ENCODE data around the gene SLC14A1.

The SLC14A1 gene

GRCh38 chr18:45760462-45761036, 36.6 kb downstream of the SLC14A1 start:
- Histone ChIP-seq H2AFZ (ENCODE audit: low read length) (no peak overlapping the region), H2BK15ac (ENCODE audit: low read length) (no peak overlapping the region), H3K27ac (replicated peaks; ENCODE audit: low read length) (no peak overlapping the region), H3K9me3 (replicated peaks in 1 of 2; ENCODE audit: control insufficient read depth in 2 of 2, insufficient read depth in 1 of 2, low read depth in 1 of 2, low read length in 2 of 2) (no peaks in the 10 kb centered on the region), H3K4me3 (ENCODE audit: low read length in 2 of 2) (peak overlapping the region in 1 of 2 donors; percentile 66), H3K4me2 (ENCODE audit: insufficient read depth, low read length, poor library complexity, severe bottlenecking) (peak overlapping the region; percentile 31), H3K36me3 (replicated peaks in 1 of 2; ENCODE audit: control insufficient read depth in 2 of 2, insufficient read depth in 2 of 2, low read length in 2 of 2) (no peaks in the 10 kb centered on the region), H4K8ac (ENCODE audit: low read depth, low read length) (no peak overlapping the region), H4K91ac (ENCODE audit: low read depth, low read length, poor library complexity) (no peak overlapping the region), H3K23ac (ENCODE audit: low read depth, low read length, poor library complexity) (no peak overlapping the region), H3K79me1 (ENCODE audit: low read depth, low read length) (no peaks in the 10 kb centered on the region), H2AK5ac (ENCODE audit: low read depth, low read length) (peak overlapping the region; percentile 78), H3K4me1 (ENCODE audit: control insufficient read depth in 2 of 2, insufficient read depth in 1 of 2, low read depth in 1 of 2, low read length in 2 of 2) (peaks cover 0 to 9% of the 10 kb centered on the region in 2 donors), H3K14ac (ENCODE audit: low read length) (no peak overlapping the region), H2BK120ac (ENCODE audit: low read depth, low read length) (no peak overlapping the region), H3K4ac (ENCODE audit: low read length) (no peak overlapping the region), H2BK5ac (ENCODE audit: low read length) (no peak overlapping the region), H2BK12ac (ENCODE audit: low read length) (no peak overlapping the region), H3K9ac (ENCODE audit: low read depth, low read length, poor library complexity) (no peak overlapping the region), H3K27me3 (ENCODE audit: control insufficient read depth in 3 of 3, insufficient read depth in 3 of 3, low read depth in 1 of 3, low read length in 3 of 3) (no peaks in the 10 kb centered on the region), H3K18ac (ENCODE audit: low read length) (no peak overlapping the region)
- DNase-seq (ENCODE audit: low spot score) = no peak
- no CpG with 5 or more reads among the region's 5 CpGs for WGBS, 2 donors (ENCODE audit: extremely low coverage in 2 of 2, insufficient read length in 2 of 2, insufficient replicate concordance in 1 of 2)

- H3K4ac ChIP-seq (ENCODE audit: low read length) = no peak overlapping the region
- H4K91ac ChIP-seq (ENCODE audit: low read depth, low read length, poor library complexity) = no peak overlapping the region
- no peak overlapping the region for H2BK15ac ChIP-seq (ENCODE audit: low read length)
- H3K18ac ChIP-seq (ENCODE audit: low read length) = no peak overlapping the region
- H2BK12ac ChIP-seq (ENCODE audit: low read length) = no peak overlapping the region
- peaks cover 0 to 9% of the 10 kb centered on the region in 2 donors for H3K4me1 ChIP-seq (ENCODE audit: control insufficient read depth in 2 of 2, insufficient read depth in 1 of 2, low read depth in 1 of 2, low read length in 2 of 2)
- H3K27me3 ChIP-seq (ENCODE audit: control insufficient read depth in 3 of 3, insufficient read depth in 3 of 3, low read depth in 1 of 3, low read length in 3 of 3) = no peaks in the 10 kb centered on the region
- H3K4me2 ChIP-seq (ENCODE audit: insufficient read depth, low read length, poor library complexity, severe bottlenecking) = no peak overlapping the region
- no peak overlapping the region for H3K4me3 ChIP-seq (ENCODE audit: low read length in 2 of 2)
- no peak overlapping the region for H3K23ac ChIP-seq (ENCODE audit: low read depth, low read length, poor library complexity)
- H4K8ac ChIP-seq (ENCODE audit: low read depth, low read length) = no peak overlapping the region
- no peaks in the 10 kb centered on the region for H3K9me3 ChIP-seq (replicated peaks in 1 of 2; ENCODE audit: control insufficient read depth in 2 of 2, insufficient read depth in 1 of 2, low read depth in 1 of 2, low read length in 2 of 2)
- H3K79me1 ChIP-seq (ENCODE audit: low read depth, low read length) = no peaks in the 10 kb centered on the region
- no peak for DNase-seq (ENCODE audit: low spot score)
- WGBS, 2 donors (ENCODE audit: extremely low coverage in 2 of 2, insufficient read length in 2 of 2, insufficient replicate concordance in 1 of 2) = no CpG with 5 or more reads among the region's 6 CpGs
- H2BK5ac ChIP-seq (ENCODE audit: low read length) = no peak overlapping the region
- no peak overlapping the region for H3K27ac ChIP-seq (replicated peaks; ENCODE audit: low read length)
- no peak overlapping the region for H3K9ac ChIP-seq (ENCODE audit: low read depth, low read length, poor library complexity)
- no peak overlapping the region for H3K14ac ChIP-seq (ENCODE audit: low read length)
- no peak overlapping the region for H2AFZ ChIP-seq (ENCODE audit: low read length)
- H2BK120ac ChIP-seq (ENCODE audit: low read depth, low read length) = no peak overlapping the region
- H2AK5ac ChIP-seq (ENCODE audit: low read depth, low read length) = no peak overlapping the region
- H3K36me3 ChIP-seq (replicated peaks in 1 of 2; ENCODE audit: control insufficient read depth in 2 of 2, insufficient read depth in 2 of 2, low read length in 2 of 2) = no peaks in the 10 kb centered on the region
Observed at GRCh38 chr18:45761512-45762114, 37.6 kb downstream of the SLC14A1 start.

- H4K8ac ChIP-seq (ENCODE audit: low read depth, low read length) = no peak overlapping the region
- no peak overlapping the region for H3K4ac ChIP-seq (ENCODE audit: low read length)
- no peak for DNase-seq (ENCODE audit: low spot score)
- no peak overlapping the region for H2AK5ac ChIP-seq (ENCODE audit: low read depth, low read length)
- peaks cover 0 to 9% of the 10 kb centered on the region in 2 donors for H3K4me1 ChIP-seq (ENCODE audit: control insufficient read depth in 2 of 2, insufficient read depth in 1 of 2, low read depth in 1 of 2, low read length in 2 of 2)
- H2BK15ac ChIP-seq (ENCODE audit: low read length) = no peak overlapping the region
- H3K23ac ChIP-seq (ENCODE audit: low read depth, low read length, poor library complexity) = no peak overlapping the region
- no CpG with 5 or more reads among the region's 3 CpGs for WGBS, 2 donors (ENCODE audit: extremely low coverage in 2 of 2, insufficient read length in 2 of 2, insufficient replicate concordance in 1 of 2)
- no peak overlapping the region for H3K4me3 ChIP-seq (ENCODE audit: low read length in 2 of 2)
- no peak overlapping the region for H3K14ac ChIP-seq (ENCODE audit: low read length)
- no peak overlapping the region for H3K9ac ChIP-seq (ENCODE audit: low read depth, low read length, poor library complexity)
- H2BK120ac ChIP-seq (ENCODE audit: low read depth, low read length) = no peak overlapping the region
- no peak overlapping the region for H3K4me2 ChIP-seq (ENCODE audit: insufficient read depth, low read length, poor library complexity, severe bottlenecking)
- peaks cover 0 to 6% (median 0%) of the 10 kb centered on the region in 3 experiments for H3K27me3 ChIP-seq (ENCODE audit: control insufficient read depth in 3 of 3, insufficient read depth in 3 of 3, low read depth in 1 of 3, low read length in 3 of 3)
- no peaks in the 10 kb centered on the region for H3K79me1 ChIP-seq (ENCODE audit: low read depth, low read length)
- H3K9me3 ChIP-seq (replicated peaks in 1 of 2; ENCODE audit: control insufficient read depth in 2 of 2, insufficient read depth in 1 of 2, low read depth in 1 of 2, low read length in 2 of 2) = no peaks in the 10 kb centered on the region
- H2BK5ac ChIP-seq (ENCODE audit: low read length) = no peak overlapping the region
- H4K91ac ChIP-seq (ENCODE audit: low read depth, low read length, poor library complexity) = no peak overlapping the region
- no peak overlapping the region for H2BK12ac ChIP-seq (ENCODE audit: low read length)
- no peak overlapping the region for H3K18ac ChIP-seq (ENCODE audit: low read length)
- H3K36me3 ChIP-seq (replicated peaks in 1 of 2; ENCODE audit: control insufficient read depth in 2 of 2, insufficient read depth in 2 of 2, low read length in 2 of 2) = no peaks in the 10 kb centered on the region
- H2AFZ ChIP-seq (ENCODE audit: low read length) = no peak overlapping the region
- H3K27ac ChIP-seq (replicated peaks; ENCODE audit: low read length) = no peak overlapping the region
Observed at GRCh38 chr18:45764000-45764686, 40.2 kb downstream of the SLC14A1 start.

GRCh38 chr18:45765796-45766195, 41.8 kb downstream of the SLC14A1 start:
- WGBS, 2 donors (ENCODE audit: extremely low coverage in 2 of 2, insufficient read length in 2 of 2, insufficient replicate concordance in 1 of 2) = no CpG with 5 or more reads among the region's 2 CpGs
- H3K4ac ChIP-seq (ENCODE audit: low read length) = no peak overlapping the region
- no peak overlapping the region for H2AK5ac ChIP-seq (ENCODE audit: low read depth, low read length)
- no peaks in the 10 kb centered on the region for H3K36me3 ChIP-seq (replicated peaks in 1 of 2; ENCODE audit: control insufficient read depth in 2 of 2, insufficient read depth in 2 of 2, low read length in 2 of 2)
- no peak overlapping the region for H3K18ac ChIP-seq (ENCODE audit: low read length)
- no peak overlapping the region for H3K14ac ChIP-seq (ENCODE audit: low read length)
- no peak overlapping the region for H4K91ac ChIP-seq (ENCODE audit: low read depth, low read length, poor library complexity)
- H2BK120ac ChIP-seq (ENCODE audit: low read depth, low read length) = no peak overlapping the region
- H3K9ac ChIP-seq (ENCODE audit: low read depth, low read length, poor library complexity) = no peak overlapping the region
- peaks cover 0 to 2% of the 10 kb centered on the region in 2 donors for H3K4me1 ChIP-seq (ENCODE audit: control insufficient read depth in 2 of 2, insufficient read depth in 1 of 2, low read depth in 1 of 2, low read length in 2 of 2)
- no peak overlapping the region for H3K4me2 ChIP-seq (ENCODE audit: insufficient read depth, low read length, poor library complexity, severe bottlenecking)
- peaks cover 0 to 8% (median 0%) of the 10 kb centered on the region in 3 experiments for H3K27me3 ChIP-seq (ENCODE audit: control insufficient read depth in 3 of 3, insufficient read depth in 3 of 3, low read depth in 1 of 3, low read length in 3 of 3)
- H2BK12ac ChIP-seq (ENCODE audit: low read length) = no peak overlapping the region
- no peak overlapping the region for H4K8ac ChIP-seq (ENCODE audit: low read depth, low read length)
- no peak overlapping the region for H3K27ac ChIP-seq (replicated peaks; ENCODE audit: low read length)
- H2AFZ ChIP-seq (ENCODE audit: low read length) = no peak overlapping the region
- no peaks in the 10 kb centered on the region for H3K9me3 ChIP-seq (replicated peaks in 1 of 2; ENCODE audit: control insufficient read depth in 2 of 2, insufficient read depth in 1 of 2, low read depth in 1 of 2, low read length in 2 of 2)
- H3K23ac ChIP-seq (ENCODE audit: low read depth, low read length, poor library complexity) = no peak overlapping the region
- no peak overlapping the region for H2BK5ac ChIP-seq (ENCODE audit: low read length)
- no peak overlapping the region for H3K4me3 ChIP-seq (ENCODE audit: low read length in 2 of 2)
- no peak for DNase-seq (ENCODE audit: low spot score)
- H3K79me1 ChIP-seq (ENCODE audit: low read depth, low read length) = no peaks in the 10 kb centered on the region
- no peak overlapping the region for H2BK15ac ChIP-seq (ENCODE audit: low read length)
